ENCODE measurements around the gene TRIM28.

The TRIM28 gene

GRCh38 chr19:58579473-58580142 lies 35.7 kb downstream of the TRIM28 start:
- ATAC-seq: no peak
- TF ChIP-seq ZNF70 (CRISPR knock-in tag; IDR thresholded peaks at IDR 0.05) (no peak), ESRRG (CRISPR knock-in tag; IDR thresholded peaks at IDR 0.05) (no peak), ZFP3 (CRISPR knock-in tag; IDR thresholded peaks at IDR 0.05) (no peak), TSHZ2 (CRISPR knock-in tag; IDR thresholded peaks at IDR 0.05) (no peak), CREB5 (CRISPR knock-in tag; IDR thresholded peaks at IDR 0.05; ENCODE audit: low read depth) (no peak), ZNF565 (CRISPR knock-in tag; conservative IDR thresholded peaks at IDR 0.05; ENCODE audit: low read depth) (no peak), PPARA (CRISPR knock-in tag; IDR thresholded peaks at IDR 0.05; ENCODE audit: borderline replicate concordance) (no peak), GLIS3 (CRISPR knock-in tag; IDR thresholded peaks at IDR 0.05) (no peak), TCF4 (CRISPR knock-in tag; IDR thresholded peaks at IDR 0.05; ENCODE audit: borderline replicate concordance) (no peak), RARB (CRISPR knock-in tag; IDR thresholded peaks at IDR 0.05) (no peak), OSR1 (CRISPR knock-in tag; IDR thresholded peaks at IDR 0.05) (no peak), PATZ1 (CRISPR knock-in tag; IDR thresholded peaks at IDR 0.05; ENCODE audit: borderline replicate concordance) (no peak), BACH2 (CRISPR knock-in tag; IDR thresholded peaks at IDR 0.05; ENCODE audit: borderline replicate concordance) (no peak), POU6F1 (CRISPR knock-in tag; IDR thresholded peaks at IDR 0.05; ENCODE audit: borderline replicate concordance, low read depth) (no peak), SNAI2 (CRISPR knock-in tag; IDR thresholded peaks at IDR 0.05) (no peak), ZFP30 (CRISPR knock-in tag; IDR thresholded peaks at IDR 0.05) (no peak), ZNF8 (CRISPR knock-in tag; IDR thresholded peaks at IDR 0.05) (no peak), ISL1 (CRISPR knock-in tag; IDR thresholded peaks at IDR 0.05) (no peak)

- ATAC-seq: no peak
- TF ChIP-seq ZFP30 (CRISPR knock-in tag; IDR thresholded peaks at IDR 0.05): no peak
- TF ChIP-seq SNAI2 (CRISPR knock-in tag; IDR thresholded peaks at IDR 0.05): no peak
- TF ChIP-seq OSR1 (CRISPR knock-in tag; IDR thresholded peaks at IDR 0.05): no peak
- TF ChIP-seq BACH2 (CRISPR knock-in tag; IDR thresholded peaks at IDR 0.05; ENCODE audit: borderline replicate concordance): no peak
- no peak for TF ChIP-seq RARB (CRISPR knock-in tag; IDR thresholded peaks at IDR 0.05)
- no peak for TF ChIP-seq TOX (CRISPR knock-in tag; IDR thresholded peaks at IDR 0.05; ENCODE audit: borderline replicate concordance)
- no peak for TF ChIP-seq TSHZ2 (CRISPR knock-in tag; IDR thresholded peaks at IDR 0.05)
- no peak for TF ChIP-seq CSRNP3 (CRISPR knock-in tag; IDR thresholded peaks at IDR 0.05)
- TF ChIP-seq CREB5 (CRISPR knock-in tag; IDR thresholded peaks at IDR 0.05; ENCODE audit: low read depth): no peak
- TF ChIP-seq ZFP3 (CRISPR knock-in tag; IDR thresholded peaks at IDR 0.05): no peak
- no peak for TF ChIP-seq POU6F1 (CRISPR knock-in tag; IDR thresholded peaks at IDR 0.05; ENCODE audit: borderline replicate concordance, low read depth)
- no peak for TF ChIP-seq CSDC2 (CRISPR knock-in tag; IDR thresholded peaks at IDR 0.05)
- TF ChIP-seq ARNTL (CRISPR knock-in tag; IDR thresholded peaks at IDR 0.05; ENCODE audit: borderline replicate concordance, low read depth): no peak
Observed at GRCh38 chr19:58581227-58582141, 37.6 kb downstream of the TRIM28 start.

All from SK-N-SH treated with all-trans-retinoic acid at 6 μM for 48 hours (cell line).